Raji (cell line): ENCODE measurements around the gene TIMM8B.

ENCODE experiments used
- POLR2A ChIP-seq: IDR thresholded peaks from 2 replicates; pipeline ENCODE4 v1.6.1; 2011; ENCODE audit warnings: low read depth, low read length, control low read depth; ENCODE audit not compliant: insufficient read depth

TIMM8B gene, protein sequence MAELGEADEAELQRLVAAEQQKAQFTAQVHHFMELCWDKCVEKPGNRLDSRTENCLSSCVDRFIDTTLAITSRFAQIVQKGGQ

DNA sequence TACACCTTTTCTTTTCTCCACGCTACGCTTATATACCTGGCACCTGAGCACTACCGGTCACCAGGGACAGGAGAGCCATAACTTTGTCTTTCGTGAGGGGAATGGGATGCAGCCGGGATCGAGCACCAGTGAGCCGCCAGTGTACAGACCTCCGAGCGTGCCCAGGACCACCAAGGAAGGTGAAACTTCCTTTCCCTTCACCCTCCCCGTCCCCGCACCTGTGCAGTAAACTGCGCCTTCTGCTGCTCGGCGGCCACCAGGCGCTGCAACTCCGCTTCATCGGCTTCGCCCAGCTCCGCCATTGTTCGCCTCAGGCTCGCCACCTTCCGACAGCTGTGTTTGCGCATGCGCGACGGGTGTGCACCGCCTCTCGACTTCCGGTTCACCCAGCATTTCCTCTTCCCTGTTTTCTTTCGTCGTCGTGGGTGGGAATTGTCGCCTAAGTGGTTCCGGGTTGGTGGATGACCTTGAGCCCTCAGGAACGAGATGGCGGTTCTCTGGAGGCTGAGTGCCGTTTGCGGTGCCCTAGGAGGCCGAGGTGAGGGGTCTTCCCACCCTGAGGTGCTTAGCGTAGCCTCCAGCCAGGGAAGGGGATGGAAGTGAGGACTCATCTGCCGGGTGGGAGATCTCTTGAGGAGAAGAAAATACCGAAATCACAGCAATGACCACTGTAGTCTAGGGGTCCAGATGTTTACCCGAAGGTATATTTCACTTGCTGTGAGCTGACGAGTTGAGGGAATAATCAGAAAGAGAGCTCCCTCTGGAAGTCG is at the start of gene TIMM8B, which contains the start of gene SDHD:
Gene TIMM8B, minus strand, starts transcription at position 335 of the 770 bp plus-strand sequence. Its CDS starts 33 bp downstream, at position 302.
Gene SDHD, plus strand, starts transcription at position 452 of the 770 bp plus-strand sequence. Its CDS starts 35 bp downstream, at position 487.
- TF ChIP-seq POLR2A = peak; percentile 91

DNA sequence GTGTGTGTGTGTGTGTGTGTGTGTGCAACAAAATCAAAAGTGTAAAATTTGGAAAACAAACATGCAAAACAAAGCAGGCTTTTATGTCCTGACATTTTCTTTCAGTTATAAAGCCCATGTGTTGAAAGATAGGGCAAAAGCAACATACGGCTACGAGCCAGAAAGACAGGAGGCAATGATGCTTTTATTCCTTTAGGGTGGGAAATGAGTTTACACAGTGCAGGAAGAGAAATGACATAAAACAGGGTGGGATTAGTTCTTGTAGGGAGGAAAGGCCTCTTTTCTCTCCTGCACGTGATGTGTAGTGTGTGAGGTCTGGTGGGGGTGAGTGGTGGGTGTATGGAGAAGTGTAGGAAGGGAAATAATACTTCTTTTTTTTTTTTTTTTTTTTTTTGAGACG is 47.9 kb upstream of the TIMM8B start:
- TF ChIP-seq POLR2A = no peak

DNA sequence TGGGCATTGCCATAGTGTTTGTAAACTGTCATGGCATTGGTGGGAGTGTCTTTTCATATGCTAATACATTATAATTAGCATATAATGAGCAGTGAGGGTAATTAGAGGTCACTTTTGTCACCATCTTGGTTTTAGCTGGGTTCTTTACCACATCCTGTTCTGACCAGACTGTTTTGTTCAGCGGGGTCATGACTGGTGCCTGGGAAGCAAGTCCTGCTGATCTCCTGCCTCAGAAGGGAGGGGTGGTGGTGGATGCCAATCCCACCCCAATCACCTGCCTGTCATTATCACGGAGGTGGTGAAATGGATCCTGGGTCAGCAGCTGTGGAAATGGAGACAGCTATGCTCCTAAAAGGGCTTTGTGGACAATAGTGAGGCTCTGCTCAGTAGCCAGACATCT is 46.2 kb upstream of the TIMM8B start:
- TF ChIP-seq POLR2A = no peak

DNA sequence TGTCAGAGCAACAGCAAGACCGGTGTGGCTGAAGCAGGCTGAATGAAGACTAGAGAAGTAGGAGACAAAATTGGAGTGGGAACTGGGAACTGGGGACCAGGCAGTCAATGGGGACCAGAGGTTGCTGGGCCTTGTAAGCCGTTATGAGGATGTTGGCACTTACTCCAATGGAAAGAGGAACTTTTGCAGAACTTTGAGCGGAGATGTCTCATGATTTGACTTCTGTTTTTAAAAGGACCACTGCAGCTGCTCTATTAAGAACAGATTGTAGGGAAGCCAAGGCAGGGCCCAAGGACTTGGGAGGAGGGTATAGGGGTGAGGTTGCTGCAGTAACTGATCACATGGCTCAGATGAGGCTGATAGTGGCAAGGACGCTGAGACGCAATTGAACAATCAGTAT is 43.1 kb upstream of the TIMM8B start:
- TF ChIP-seq POLR2A = no peak

DNA sequence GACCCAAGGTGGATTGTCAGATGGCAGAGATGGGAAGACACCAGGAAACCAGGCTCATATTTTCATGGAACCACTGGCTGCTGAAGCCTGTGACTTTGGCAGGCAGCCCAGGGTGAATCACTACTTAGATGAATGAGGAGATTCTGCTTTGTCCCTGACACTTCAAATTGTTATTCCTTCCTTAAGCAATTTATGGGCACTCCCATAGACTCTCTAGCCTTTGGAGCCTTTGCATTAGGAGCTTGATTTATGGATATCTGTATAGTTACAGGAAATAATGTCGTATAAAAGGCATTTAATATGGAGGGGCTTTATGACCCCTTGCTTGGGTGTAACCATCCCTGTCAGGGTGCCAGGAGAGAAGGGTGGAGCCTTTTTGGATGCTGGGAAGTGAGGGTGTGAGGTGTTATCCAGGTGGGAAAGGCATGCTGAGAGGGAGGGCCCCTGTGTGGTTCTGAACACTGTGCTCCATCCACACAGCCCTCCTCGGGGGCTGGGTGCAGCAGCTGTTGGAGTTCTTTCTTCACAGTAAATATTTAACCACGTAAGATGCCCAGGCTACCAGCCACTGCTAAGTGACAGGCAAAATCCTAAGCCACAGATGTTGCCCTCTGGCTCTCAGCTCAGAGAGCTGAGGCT is 42.0 kb upstream of the TIMM8B start:
- TF ChIP-seq POLR2A = no peak

DNA sequence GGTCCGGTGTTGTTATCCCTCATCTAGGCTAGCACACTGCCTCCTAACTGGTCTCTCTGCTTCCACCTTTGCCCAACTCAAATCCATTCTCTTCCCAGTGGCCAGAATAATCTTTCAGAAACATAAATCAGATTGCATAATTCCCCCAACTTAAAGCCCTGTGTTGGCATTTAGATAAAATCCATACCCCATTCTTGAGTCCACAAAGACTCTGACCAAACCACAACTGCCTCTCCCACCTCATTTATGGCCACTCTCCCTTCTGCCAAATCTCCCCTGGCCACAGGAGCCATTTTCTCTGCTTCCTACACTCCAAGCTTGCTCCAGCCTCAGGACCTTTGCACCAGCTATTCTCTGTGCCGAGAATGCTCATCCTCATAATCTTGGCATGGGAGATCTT is 40.5 kb upstream of the TIMM8B start:
- no peak for TF ChIP-seq POLR2A

DNA sequence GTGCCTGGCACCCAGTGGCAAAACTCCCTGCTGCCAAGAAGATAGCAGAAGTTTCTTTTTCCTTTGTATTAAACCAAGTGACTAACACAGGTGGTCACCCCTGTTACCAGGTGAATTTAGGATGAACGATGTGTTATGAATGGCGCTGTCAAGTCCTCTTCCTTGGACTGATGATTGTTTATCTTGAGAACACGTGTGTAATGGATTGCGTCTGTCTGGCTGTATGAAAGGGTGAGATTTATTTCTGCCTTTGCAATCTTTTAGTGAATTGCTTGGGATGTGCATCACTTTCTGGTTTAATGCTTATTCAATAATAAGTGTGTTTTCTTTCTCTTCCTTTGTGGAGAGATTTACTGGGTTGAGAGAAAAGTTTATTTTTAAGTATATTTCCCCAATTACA is 36.6 kb upstream of the TIMM8B start:
- no peak for TF ChIP-seq POLR2A

DNA sequence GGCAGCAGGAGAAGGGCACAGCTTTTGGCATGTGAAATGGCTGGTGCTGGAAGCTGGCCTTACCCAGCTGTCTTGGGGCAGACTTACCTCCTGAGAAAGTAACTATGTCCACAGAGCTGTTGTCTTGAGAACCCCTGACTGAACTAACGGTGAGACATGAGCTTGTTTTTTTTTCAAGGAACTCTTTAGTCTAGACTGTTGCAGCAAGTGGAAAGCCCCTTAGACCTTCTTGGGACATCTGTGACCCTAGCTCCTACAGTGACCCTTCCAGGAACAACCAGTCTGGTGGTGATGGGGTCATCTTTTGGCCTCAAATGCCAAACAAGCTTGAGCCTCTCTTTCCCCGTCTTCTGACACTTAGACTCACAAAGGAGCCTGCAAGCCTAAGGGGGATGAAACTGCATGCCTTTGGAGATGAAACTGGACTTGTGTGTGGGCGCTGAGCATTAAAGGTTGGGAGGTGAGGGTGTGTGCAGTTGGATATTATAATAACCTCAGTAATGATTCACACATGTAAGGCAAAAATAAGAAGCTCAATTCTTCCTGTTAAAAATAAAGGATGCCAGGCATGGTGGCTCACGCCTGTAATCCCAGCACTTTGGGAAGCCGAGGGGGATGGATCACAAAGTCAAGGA is 35.5 kb upstream of the TIMM8B start:
- no peak for TF ChIP-seq POLR2A

DNA sequence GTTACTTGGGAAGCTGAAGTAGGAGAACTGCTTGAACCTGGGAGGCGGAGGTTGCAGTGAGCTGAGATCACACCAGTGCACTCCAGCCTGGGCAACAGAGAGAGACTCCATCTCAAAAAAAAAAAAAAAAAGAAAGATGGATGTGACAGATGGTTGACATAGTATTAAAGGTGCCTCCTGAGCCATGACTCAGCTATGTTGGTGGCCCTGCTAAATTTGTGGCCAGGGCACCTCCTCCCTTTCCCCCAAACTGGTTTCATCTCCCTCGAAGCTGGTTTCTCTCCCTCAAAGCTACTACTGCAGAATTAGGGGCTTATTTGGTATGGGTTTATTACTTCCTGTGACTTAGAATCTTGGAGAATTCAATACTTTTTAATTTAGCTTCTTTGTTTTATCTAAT is 31.6 kb upstream of the TIMM8B start:
- no peak for TF ChIP-seq POLR2A

DNA sequence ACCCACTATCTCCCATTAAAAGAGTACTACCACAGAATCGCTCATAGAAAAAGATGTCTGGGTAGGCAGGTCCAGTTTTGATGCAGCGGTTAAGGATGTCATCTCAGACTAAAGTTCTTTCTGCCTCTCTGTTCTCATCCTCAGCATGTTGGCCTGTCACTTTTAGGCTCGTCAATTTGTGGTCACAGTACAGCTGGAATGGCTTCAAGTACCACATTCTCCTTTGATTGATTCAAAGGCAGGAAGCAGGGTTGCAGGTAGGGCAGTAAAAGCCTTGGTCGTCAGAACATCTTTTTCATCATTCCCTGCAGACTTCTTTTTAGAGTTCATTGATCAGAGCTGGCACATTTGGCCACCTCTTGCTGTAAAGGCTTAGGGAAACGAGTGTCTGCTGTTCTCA is 28.8 kb upstream of the TIMM8B start:
- TF ChIP-seq POLR2A = no peak

DNA sequence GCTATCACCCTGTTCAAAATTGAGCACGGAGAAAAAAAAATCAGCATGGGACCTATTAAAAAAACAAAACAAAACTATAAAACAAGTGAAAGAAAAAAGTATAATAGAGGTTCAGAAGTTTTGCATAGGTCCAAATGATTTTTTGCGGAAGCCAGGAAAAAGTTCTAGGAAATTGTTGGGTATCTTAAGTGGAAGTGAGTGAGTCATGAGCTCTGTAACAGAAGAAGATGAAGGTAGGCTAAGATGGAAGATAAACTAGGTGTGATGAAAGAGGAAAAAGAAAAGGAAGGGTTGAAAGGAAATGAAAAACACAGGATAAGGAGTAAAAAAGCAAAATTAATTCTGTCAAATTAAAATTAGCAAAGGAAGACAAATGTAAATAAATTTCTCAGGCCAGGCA is 27.9 kb upstream of the TIMM8B start:
- no peak for TF ChIP-seq POLR2A

DNA sequence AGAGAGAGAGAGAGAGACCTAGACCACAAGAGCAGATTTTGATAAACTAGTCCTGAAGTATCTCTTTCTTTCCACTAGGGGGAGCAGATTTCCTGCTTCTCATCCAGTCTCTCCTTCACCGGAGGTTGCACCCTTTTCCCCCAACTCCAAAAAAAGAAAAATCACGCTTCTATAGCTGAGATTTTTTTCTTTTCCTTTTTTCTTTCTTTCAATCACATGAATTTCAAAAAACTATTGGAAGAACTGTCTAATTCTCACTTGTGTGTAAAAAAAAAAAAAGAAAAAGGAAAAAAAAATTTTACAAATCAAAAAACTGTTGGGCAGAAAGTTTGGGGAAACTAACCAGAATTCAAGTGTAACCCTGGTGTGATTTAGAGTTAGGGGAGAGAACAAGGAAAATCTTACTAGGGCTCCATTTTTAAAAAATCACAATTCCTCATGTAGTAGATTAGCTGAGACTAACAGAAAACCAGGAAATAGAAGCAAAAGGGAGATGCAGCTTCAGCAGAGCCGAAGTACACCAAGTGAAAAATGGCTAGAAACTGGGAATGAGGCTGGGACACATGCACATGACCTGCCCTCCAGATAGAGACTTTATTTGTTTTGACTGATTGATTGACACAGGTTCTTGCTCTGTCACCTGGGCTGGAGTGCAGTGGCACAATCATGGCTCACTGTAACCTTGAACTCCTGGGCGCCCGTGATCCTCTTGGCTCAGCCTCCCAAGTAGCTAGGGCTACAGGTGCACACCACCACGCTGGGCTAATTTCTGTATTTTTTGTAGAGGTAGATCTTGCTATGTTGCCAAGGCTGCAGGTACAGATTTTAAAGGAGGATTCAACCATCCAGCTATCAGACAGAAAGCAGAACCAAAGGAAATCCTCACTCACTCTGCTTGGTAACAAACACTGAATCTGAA is 27.2 kb upstream of the TIMM8B start:
- TF ChIP-seq POLR2A = no peak

DNA sequence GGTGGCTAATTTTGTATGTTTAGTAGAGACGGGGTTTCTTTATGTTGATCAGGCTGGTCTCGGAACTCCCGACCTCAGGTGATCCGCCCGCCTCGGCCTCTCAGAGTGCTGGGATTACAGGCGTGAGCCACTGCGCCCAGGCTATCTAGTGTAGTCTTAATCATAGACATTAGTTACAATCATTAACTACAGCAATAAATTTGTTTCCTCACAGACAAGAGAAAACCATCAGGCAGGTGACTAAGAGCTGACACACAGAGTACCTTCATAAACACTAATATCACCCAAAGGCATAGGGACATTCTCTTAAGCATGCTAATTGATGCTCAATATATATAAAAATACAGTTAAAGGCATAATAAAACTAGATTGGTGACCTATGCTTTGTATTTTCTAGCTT is 19.5 kb upstream of the TIMM8B start:
- TF ChIP-seq POLR2A = no peak

DNA sequence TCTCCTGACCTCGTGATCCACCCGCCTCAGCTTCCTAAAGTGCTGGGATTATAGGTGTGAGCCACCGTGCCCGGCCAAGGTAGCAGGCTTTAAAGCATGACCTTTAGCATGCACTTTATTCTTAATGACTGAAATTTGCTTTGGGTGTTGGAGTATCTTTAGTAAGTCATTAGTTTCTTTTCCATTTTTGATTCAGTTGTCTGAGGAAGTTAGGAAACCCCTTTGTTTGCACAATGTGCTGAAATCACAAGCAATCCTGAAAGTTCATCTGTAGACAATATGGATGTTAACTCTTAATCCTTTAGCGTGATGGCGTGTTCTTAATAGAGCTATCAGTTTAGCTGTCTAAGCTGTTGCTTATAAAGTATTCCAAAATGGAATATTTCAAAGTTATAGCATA is 16.9 kb upstream of the TIMM8B start:
- TF ChIP-seq POLR2A = no peak

DNA sequence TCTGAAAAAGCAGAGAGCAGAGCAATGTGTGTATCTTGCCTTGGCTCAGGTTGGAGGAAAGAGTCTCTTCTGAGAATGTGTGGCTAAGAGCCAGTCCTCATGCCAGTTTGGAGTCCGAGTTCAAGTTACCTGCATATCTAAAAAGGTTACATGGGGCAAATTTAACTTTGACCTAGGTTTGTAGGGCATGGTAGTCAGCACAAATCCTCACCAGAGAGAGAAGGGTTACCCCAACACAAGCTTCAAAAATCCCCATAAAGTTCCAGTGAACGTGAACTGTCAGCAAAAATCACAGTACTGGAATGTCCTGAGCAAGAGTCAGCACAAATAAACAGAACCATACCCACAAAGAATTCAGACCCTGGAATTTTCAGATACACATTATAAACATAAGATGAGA is 13.9 kb upstream of the TIMM8B start:
- no peak for TF ChIP-seq POLR2A
